Keratinocyte (primary cell): ENCODE measurements around the gene CCDC192.

Source experiments
- EZH2 ChIP-seq: IDR thresholded peaks from one replicate; pipeline ENCODE4 v1.6.1; 2012; ENCODE audit warnings: inconsistent platforms, mild to moderate bottlenecking, low read length, moderate library complexity
- TF ChIP-seq, protein P1 (sequence below), 3 experiments: IDR thresholded peaks in 1 of 3; conservative IDR thresholded peaks in 1 of 3; optimal IDR thresholded peaks in 1 of 3; 2 replicates in 2 of 3; 3 replicates in 1 of 3; pipeline versions ENCODE3 to v1.5.1; 2011; ENCODE audit warnings: low read length in 3 of 3, mild to moderate bottlenecking in 3 of 3, moderate library complexity in 2 of 3, control low read depth in 1 of 3, inconsistent platforms in 1 of 3; ENCODE audit not compliant: insufficient read depth in 2 of 3; ENCODE audit errors: extremely low read depth in 1 of 3

DNA sequence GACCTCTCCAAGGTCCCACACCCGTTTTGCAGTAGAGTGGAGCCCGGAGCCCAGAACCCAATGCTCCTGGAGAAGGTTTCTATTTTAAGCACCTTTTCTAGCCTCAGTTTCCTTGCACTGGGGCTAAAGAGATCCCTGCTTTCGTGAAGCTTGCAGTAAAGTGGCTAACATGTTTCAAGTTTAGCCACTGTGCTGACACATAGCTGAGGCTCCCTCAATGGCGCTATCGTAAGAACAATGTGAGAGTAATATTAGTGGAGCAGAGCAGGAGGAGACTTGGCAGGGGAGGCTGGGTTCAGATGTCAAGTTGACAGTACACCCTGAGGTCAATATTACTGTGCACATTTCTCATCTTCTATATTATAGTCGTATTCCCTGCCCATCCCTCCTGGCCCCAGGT lies 46.4 kb upstream of the CCDC192 start:
- TF ChIP-seq, protein P1, sequence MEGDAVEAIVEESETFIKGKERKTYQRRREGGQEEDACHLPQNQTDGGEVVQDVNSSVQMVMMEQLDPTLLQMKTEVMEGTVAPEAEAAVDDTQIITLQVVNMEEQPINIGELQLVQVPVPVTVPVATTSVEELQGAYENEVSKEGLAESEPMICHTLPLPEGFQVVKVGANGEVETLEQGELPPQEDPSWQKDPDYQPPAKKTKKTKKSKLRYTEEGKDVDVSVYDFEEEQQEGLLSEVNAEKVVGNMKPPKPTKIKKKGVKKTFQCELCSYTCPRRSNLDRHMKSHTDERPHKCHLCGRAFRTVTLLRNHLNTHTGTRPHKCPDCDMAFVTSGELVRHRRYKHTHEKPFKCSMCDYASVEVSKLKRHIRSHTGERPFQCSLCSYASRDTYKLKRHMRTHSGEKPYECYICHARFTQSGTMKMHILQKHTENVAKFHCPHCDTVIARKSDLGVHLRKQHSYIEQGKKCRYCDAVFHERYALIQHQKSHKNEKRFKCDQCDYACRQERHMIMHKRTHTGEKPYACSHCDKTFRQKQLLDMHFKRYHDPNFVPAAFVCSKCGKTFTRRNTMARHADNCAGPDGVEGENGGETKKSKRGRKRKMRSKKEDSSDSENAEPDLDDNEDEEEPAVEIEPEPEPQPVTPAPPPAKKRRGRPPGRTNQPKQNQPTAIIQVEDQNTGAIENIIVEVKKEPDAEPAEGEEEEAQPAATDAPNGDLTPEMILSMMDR (optimal IDR thresholded peaks at IDR 0.05 in 1 of 3, IDR thresholded peaks at IDR 0.05 in 1 of 3, conservative IDR thresholded peaks at IDR 0.05 in 1 of 3; ENCODE audit: extremely low read depth in 1 of 3, insufficient read depth in 2 of 3, low read length in 3 of 3), result no peak
- TF ChIP-seq EZH2, result no peak
